Osteocyte (in vitro differentiated cells): ENCODE data around the gene CEMIP. TPM values are rescaled to one million over a fixed set of nuclear protein-coding genes. Genes with fewer than 3 reads are reported as not detected.
"Not testable (repeated sequence)": the region's sequence is repeated elsewhere in the genome, so short reads cannot be mapped to it uniquely, and the experiment has no call there.

Source experiments
- DNase-seq: peaks from one replicate; pipeline ENCODE4 v3.0.0; 2021; ENCODE audit warnings: mixed read lengths; ENCODE audit not compliant: unreplicated experiment; ENCODE audit errors: extremely low spot score
- H3K27ac Mint-ChIP-seq: one replicate; pipeline ENCODE4 v1.8.0; 2021; ENCODE audit warnings: mild to moderate bottlenecking, mixed read lengths; ENCODE audit not compliant: unreplicated experiment
- H3K27me3 Mint-ChIP-seq: one replicate; pipeline ENCODE4 v1.8.0; 2021; ENCODE audit warnings: mixed read lengths; ENCODE audit not compliant: unreplicated experiment
- H3K36me3 Mint-ChIP-seq: one replicate; pipeline ENCODE4 v1.8.0; 2021; ENCODE audit warnings: mixed read lengths; ENCODE audit not compliant: unreplicated experiment
- H3K4me1 Mint-ChIP-seq: one replicate; pipeline ENCODE4 v1.8.0; 2021; ENCODE audit warnings: mixed read lengths; ENCODE audit not compliant: unreplicated experiment
- H3K4me3 Mint-ChIP-seq: one replicate; pipeline ENCODE4 v1.8.0; 2021; ENCODE audit warnings: mild to moderate bottlenecking, moderate library complexity, mixed read lengths; ENCODE audit not compliant: unreplicated experiment
- H3K9me3 Mint-ChIP-seq: one replicate; pipeline ENCODE4 v1.8.0; 2021; ENCODE audit warnings: mixed read lengths; ENCODE audit not compliant: unreplicated experiment
- CTCF ChIP-seq: fragments of 200-600 bp; sonication (generic); IDR thresholded peaks from 2 replicates; pipeline ENCODE4 v1.5.0; 2021; ENCODE audit warnings: antibody characterized with exemption, mild to moderate bottlenecking, moderate library complexity
- total RNA-seq: library from RNA; stranded (reverse); gene quantifications from 2 replicates; pipeline ENCODE4 v1.2.1, GENCODE V29; 2021

The CEMIP gene
- total RNA-seq, 1 donor from 2014 or later: 445 TPM

DNA sequence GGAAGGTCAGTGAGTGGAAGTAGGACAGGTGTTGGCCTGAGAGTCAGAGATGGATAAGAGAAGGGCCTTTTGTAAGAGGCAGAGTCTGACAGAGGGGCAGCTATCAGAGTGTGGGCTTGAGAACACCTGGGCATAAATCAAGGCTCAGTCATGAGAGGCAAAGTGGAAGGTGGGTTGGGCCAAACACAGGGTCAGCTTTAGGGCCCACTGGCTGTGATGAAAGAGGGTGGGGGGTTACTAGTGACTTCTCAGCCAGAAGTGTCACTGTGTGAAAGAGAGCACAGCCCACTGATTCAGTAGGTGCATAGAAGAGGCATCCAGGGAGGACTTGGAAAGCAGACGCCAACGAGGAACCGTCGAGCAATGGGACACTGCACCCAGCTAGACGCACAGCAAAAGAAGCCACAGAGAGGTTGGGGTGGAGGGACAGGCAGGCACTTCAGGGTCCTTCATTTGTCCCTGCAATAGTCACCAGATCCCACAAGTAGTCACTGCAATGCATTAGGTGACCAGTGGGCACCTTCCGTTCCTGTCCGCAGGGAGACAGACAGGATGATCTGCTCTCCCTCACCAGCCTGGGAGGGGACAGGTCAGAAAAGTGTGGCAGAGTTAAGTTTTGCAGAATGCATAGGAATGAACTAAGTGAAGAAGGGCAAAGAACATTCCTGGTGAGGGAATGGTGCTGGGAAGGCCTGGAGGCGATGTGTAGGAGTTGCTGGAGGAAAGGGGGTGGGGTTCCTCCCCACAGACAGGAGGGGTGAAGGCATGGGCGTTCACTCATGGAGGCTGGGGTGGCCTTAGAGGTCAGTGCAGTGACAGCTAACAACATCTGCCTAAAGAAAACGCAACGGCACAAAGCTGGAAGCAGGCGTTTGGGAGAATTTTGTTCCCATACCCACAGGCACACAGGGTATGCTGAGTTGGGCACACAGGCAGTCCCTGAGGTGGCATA is 174.1 kb downstream of the CEMIP start:
- Mint-ChIP-seq H3K9me3 (no peaks in the 10 kb centered on the region), H3K4me1 (peaks cover 55% of the 10 kb centered on the region), H3K4me3 (no peak overlapping the region), H3K36me3 (peaks cover 30% of the 10 kb centered on the region), H3K27ac (peak overlapping the region; percentile 53), H3K27me3 (no peaks in the 10 kb centered on the region)
- peak; percentile 80 for DNase-seq
- TF ChIP-seq CTCF: no peak

DNA sequence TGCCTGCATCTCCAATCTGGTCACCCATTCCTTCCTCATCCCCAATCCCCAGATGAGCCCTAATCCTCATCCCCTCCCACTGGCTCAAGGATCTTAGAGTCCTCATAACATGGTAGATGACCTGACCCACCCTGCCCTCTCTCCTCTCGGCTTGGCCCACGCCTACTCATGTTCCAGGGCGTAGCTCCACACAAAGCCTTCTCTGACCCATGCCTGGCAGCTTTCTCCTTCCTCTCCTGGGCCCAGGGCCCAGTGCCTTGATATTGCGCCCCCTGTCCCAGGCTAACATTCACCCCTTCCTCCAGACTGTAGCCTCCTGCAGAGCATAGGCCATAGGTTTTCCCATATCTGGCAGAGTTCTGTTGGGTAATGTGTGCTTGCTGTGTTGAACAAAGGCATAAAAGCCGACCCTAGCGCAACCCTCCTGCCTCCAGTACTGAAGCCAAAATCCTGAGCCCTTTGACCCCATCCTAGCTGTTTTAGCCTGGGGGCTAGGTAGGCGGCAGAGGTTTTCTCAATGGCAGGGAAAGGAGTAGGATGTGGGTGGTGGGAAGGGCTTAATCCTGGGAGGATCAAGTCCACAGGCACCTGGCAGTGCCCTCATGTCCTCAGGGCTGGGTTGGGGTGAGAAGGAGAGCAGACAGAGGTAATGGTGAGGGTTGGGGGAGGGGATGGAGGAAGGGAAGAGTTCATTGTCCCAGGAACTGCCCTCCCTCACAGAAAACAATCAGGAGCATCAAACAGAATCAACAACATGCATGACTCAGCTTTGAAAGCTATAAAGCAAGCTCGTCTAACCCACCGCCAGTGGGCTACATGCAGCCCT is 175.0 kb downstream of the CEMIP start:
- peaks cover 55% of the 10 kb centered on the region for H3K4me1 Mint-ChIP-seq
- peak overlapping the region; percentile 53 for H3K27ac Mint-ChIP-seq
- no peak overlapping the region for H3K4me3 Mint-ChIP-seq
- no peaks in the 10 kb centered on the region for H3K27me3 Mint-ChIP-seq
- H3K36me3 Mint-ChIP-seq: peaks cover 30% of the 10 kb centered on the region
- no peaks in the 10 kb centered on the region for H3K9me3 Mint-ChIP-seq
- TF ChIP-seq CTCF: no peak
- DNase-seq: peak; percentile 77

- not testable (repeated sequence) for H3K4me3 Mint-ChIP-seq, H3K9me3 Mint-ChIP-seq, H3K27me3 Mint-ChIP-seq
- peak overlapping the region; percentile 72 for H3K27ac Mint-ChIP-seq
- peak; percentile 77 for DNase-seq
- peaks cover 53% of the 10 kb centered on the region for H3K4me1 Mint-ChIP-seq
- peaks cover 18% of the 10 kb centered on the region for H3K36me3 Mint-ChIP-seq
Observed at GRCh38 chr15:80955571-80956452, 176.6 kb downstream of the CEMIP start.

DNA sequence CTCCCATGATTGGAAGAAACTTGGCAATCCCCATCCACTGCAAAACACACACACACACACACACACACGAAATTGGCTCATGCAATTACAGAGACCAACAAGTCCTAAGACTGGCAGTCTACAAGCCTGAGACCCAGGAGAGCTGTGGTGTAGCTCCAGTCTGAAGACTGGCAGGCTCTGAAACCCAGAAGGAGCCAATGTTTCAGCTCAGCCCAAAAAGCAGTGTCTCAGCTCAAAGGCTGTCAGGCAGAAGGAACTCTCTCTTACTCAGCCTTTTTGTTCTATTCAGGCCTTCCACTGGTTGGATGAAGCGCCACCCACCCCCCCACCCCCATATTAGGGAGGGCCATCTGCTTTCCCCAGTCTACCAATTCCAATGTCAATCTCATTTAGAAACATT is 178.4 kb downstream of the CEMIP start:
- Mint-ChIP-seq H3K27me3 (no peaks in the 10 kb centered on the region), H3K36me3 (peaks cover 12% of the 10 kb centered on the region), H3K9me3 (no peaks in the 10 kb centered on the region), H3K4me3 (no peak overlapping the region), H3K4me1 (peaks cover 42% of the 10 kb centered on the region), H3K27ac (no peak overlapping the region)
- peak; percentile 36 for DNase-seq
- no peak for TF ChIP-seq CTCF

DNA sequence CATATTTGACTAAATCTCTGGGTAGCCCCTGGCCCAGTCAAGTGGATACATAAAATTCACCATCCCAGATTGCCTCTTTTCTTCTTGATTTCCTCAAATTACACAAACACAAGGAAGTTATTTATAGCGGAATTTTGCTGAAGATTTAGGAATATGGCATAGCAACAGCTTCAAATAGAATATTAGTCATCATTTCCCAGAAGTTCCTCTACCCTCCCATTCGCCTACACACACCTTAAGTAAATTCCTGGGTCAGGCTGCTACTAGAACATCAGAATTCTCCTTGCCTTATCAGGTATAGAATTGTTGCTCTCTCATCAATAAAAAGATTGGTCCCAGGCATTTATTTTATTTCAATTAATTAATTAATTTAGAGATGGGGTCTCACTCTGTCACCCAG is 178.8 kb downstream of the CEMIP start:
- no peak for TF ChIP-seq CTCF
- peaks cover 37% of the 10 kb centered on the region for H3K4me1 Mint-ChIP-seq
- H3K27ac Mint-ChIP-seq: no peak overlapping the region
- DNase-seq: no peak
- H3K36me3 Mint-ChIP-seq: peaks cover 16% of the 10 kb centered on the region
- no peaks in the 10 kb centered on the region for H3K9me3 Mint-ChIP-seq
- no peaks in the 10 kb centered on the region for H3K27me3 Mint-ChIP-seq
- H3K4me3 Mint-ChIP-seq: no peak overlapping the region
